Measurements from ENCODE around the gene WDFY2. TPM values are rescaled to one million over a fixed set of nuclear protein-coding genes. Genes with fewer than 3 reads are reported as not detected.
A peak's percentile ranks its signal among the peaks of the same experiment; 100 is the strongest.

Gene WDFY2
- total and polyA plus RNA-seq, 2 of the 13 experiments (the other 11 are each of a cell fraction or from before 2014, with no cell fraction given): 22.6 to 27.0 TPM

- no peak for TF ChIP-seq ZNF263 (CRISPR knock-in tag; IDR thresholded peaks at IDR 0.05)
- TF ChIP-seq RXRB (CRISPR knock-in tag; IDR thresholded peaks at IDR 0.05; ENCODE audit: borderline replicate concordance): peak; percentile 77
- TF ChIP-seq PATZ1 (CRISPR knock-in tag; IDR thresholded peaks at IDR 0.05): peak; percentile 24; the same call in 1 of the 2 replicates
- TF ChIP-seq ZNF788 (CRISPR knock-in tag; IDR thresholded peaks at IDR 0.05; ENCODE audit: borderline replicate concordance): 0 out of 2 replicates have a peak, but pooled peaks have one; percentile 29
- no peak for TF ChIP-seq SCMH1 (CRISPR knock-in tag; IDR thresholded peaks at IDR 0.05; ENCODE audit: borderline replicate concordance)
- peak; percentile 78 for TF ChIP-seq HNF4A (CRISPR knock-in tag; IDR thresholded peaks at IDR 0.05)
- TF ChIP-seq DPF2 (CRISPR knock-in tag; IDR thresholded peaks at IDR 0.05; ENCODE audit: borderline replicate concordance, low read depth): peak; percentile 67; the same call in 1 of the 2 replicates
- TF ChIP-seq PITX1 (CRISPR knock-in tag; IDR thresholded peaks at IDR 0.05): 0 out of 2 replicates have a peak, but pooled peaks have one; percentile 33
- TF ChIP-seq ZNF232 (CRISPR knock-in tag; IDR thresholded peaks at IDR 0.05; ENCODE audit: borderline replicate concordance): peak; percentile 33; the same call in 1 of the 2 replicates
- 0 out of 2 replicates have a peak, but pooled peaks have one; percentile 5 for TF ChIP-seq GABPB1 (CRISPR knock-in tag; IDR thresholded peaks at IDR 0.05)
- peak; percentile 69; the same call in 1 of the 2 replicates for TF ChIP-seq SOX5 (CRISPR knock-in tag; IDR thresholded peaks at IDR 0.05; ENCODE audit: borderline replicate concordance)
- TF ChIP-seq ZNF709 (CRISPR knock-in tag; IDR thresholded peaks at IDR 0.05): no peak
- TF ChIP-seq CREM (IDR thresholded peaks at IDR 0.05): 0 out of 2 replicates have a peak, but pooled peaks have one; percentile 25
- TF ChIP-seq CREM (CRISPR knock-in tag; IDR thresholded peaks at IDR 0.05): no peak
- TF ChIP-seq KAT7 (CRISPR knock-in tag; IDR thresholded peaks at IDR 0.05; ENCODE audit: borderline replicate concordance): no peak
- peak; percentile 20 for TF ChIP-seq STAG1 (CRISPR knock-in tag; IDR thresholded peaks at IDR 0.05)
- TF ChIP-seq ZNF780A (CRISPR knock-in tag; IDR thresholded peaks at IDR 0.05): no peak
- TF ChIP-seq FOXA1 (IDR thresholded peaks at IDR 0.05): no peak
- TF ChIP-seq FOXA1 (CRISPR knock-in tag; IDR thresholded peaks at IDR 0.05): peak; percentile 56
- TF ChIP-seq JUNB (CRISPR knock-in tag; IDR thresholded peaks at IDR 0.05; ENCODE audit: borderline replicate concordance): peak; percentile 81; the same call in 1 of the 2 replicates
- peak; percentile 99 for TF ChIP-seq ZNF205 (CRISPR knock-in tag; IDR thresholded peaks at IDR 0.05)
- no peak for TF ChIP-seq TAF1 (CRISPR knock-in tag; IDR thresholded peaks at IDR 0.05)
- TF ChIP-seq NCOA2 (CRISPR knock-in tag; IDR thresholded peaks at IDR 0.05): no peak
- TF ChIP-seq ZNF503 (CRISPR knock-in tag; IDR thresholded peaks at IDR 0.05): 0 out of 2 replicates have a peak, but pooled peaks have one; percentile 20
- peak in 1 of 2 experiments; percentile 57; a peak in 1 of 4 replicates for TF ChIP-seq HMGXB4 (CRISPR knock-in tag; IDR thresholded peaks at IDR 0.05; ENCODE audit: borderline replicate concordance in 1 of 2, low read depth in 1 of 2)
Observed at GRCh38 chr13:51764184-51765141, 180.2 kb downstream of the WDFY2 start (continued).

Data from HepG2 (cell line).